GM23338 (cell line): ENCODE results near the gene PSMD2.
A peak's percentile ranks its signal among the peaks of the same experiment; 100 is the strongest.

Experiments
- CREB1 ChIP-seq: fragments of 250-450 bp; sonication (Bioruptor Pico); IDR thresholded peaks from 2 replicates; pipeline ENCODE4 v1.5.0; 2020; ENCODE audit warnings: low read depth, mild to moderate bottlenecking, moderate library complexity
- EZH2 ChIP-seq: fragments of 200-600 bp; sonication (generic); IDR thresholded peaks from one replicate; pipeline ENCODE4 v1.8.0; 2017; ENCODE audit warnings: antibody characterized with exemption, mild to moderate bottlenecking, low read depth; ENCODE audit not compliant: unreplicated experiment
- JUNB ChIP-seq: IDR thresholded peaks from one replicate; pipeline ENCODE4 v1.6.1; 2016; ENCODE audit warnings: antibody characterized with exemption; ENCODE audit not compliant: unreplicated experiment
- POLR2AphosphoS5 ChIP-seq: IDR thresholded peaks from 2 replicates; pipeline ENCODE4 v1.6.1; 2016; ENCODE audit warnings: antibody characterized with exemption, low read depth
- TF ChIP-seq, protein P1 (sequence below), 2 experiments: fragments of 200-600 bp in 1 of 2; sonication (generic) in 1 of 2; conservative IDR thresholded peaks; 2 replicates each; pipeline versions ENCODE4 v1.5.1 to v1.6.1; 2016 to 2017; ENCODE audit warnings: antibody characterized with exemption in 2 of 2, low read depth in 2 of 2, mild to moderate bottlenecking in 2 of 2, moderate library complexity in 1 of 2
- TF ChIP-seq, protein P2 (sequence below): IDR thresholded peaks from one replicate; pipeline ENCODE4 v1.6.1; 2018; ENCODE audit warnings: antibody characterized with exemption; ENCODE audit not compliant: unreplicated experiment

DNA sequence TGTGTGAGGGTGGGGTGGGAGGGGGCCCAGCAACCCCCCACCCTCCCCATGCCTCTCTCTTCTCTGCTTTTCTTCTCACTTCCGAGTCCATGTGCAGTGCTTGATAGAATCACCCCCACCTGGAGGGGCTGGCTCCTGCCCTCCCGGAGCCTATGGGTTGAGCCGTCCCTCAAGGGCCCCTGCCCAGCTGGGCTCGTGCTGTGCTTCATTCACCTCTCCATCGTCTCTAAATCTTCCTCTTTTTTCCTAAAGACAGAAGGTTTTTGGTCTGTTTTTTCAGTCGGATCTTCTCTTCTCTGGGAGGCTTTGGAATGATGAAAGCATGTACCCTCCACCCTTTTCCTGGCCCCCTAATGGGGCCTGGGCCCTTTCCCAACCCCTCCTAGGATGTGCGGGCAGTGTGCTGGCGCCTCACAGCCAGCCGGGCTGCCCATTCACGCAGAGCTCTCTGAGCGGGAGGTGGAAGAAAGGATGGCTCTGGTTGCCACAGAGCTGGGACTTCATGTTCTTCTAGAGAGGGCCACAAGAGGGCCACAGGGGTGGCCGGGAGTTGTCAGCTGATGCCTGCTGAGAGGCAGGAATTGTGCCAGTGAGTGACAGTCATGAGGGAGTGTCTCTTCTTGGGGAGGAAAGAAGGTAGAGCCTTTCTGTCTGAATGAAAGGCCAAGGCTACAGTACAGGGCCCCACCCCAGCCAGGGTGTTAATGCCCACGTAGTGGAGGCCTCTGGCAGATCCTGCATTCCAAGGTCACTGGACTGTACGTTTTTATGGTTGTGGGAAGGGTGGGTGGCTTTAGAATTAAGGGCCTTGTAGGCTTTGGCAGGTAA is 46.5 kb downstream of the PSMD2 start:
- TF ChIP-seq, protein P1, sequence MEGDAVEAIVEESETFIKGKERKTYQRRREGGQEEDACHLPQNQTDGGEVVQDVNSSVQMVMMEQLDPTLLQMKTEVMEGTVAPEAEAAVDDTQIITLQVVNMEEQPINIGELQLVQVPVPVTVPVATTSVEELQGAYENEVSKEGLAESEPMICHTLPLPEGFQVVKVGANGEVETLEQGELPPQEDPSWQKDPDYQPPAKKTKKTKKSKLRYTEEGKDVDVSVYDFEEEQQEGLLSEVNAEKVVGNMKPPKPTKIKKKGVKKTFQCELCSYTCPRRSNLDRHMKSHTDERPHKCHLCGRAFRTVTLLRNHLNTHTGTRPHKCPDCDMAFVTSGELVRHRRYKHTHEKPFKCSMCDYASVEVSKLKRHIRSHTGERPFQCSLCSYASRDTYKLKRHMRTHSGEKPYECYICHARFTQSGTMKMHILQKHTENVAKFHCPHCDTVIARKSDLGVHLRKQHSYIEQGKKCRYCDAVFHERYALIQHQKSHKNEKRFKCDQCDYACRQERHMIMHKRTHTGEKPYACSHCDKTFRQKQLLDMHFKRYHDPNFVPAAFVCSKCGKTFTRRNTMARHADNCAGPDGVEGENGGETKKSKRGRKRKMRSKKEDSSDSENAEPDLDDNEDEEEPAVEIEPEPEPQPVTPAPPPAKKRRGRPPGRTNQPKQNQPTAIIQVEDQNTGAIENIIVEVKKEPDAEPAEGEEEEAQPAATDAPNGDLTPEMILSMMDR (conservative IDR thresholded peaks at IDR 0.05; ENCODE audit: low read depth in 2 of 2) = peak; percentile 60 to 67
- TF ChIP-seq, protein P2, sequence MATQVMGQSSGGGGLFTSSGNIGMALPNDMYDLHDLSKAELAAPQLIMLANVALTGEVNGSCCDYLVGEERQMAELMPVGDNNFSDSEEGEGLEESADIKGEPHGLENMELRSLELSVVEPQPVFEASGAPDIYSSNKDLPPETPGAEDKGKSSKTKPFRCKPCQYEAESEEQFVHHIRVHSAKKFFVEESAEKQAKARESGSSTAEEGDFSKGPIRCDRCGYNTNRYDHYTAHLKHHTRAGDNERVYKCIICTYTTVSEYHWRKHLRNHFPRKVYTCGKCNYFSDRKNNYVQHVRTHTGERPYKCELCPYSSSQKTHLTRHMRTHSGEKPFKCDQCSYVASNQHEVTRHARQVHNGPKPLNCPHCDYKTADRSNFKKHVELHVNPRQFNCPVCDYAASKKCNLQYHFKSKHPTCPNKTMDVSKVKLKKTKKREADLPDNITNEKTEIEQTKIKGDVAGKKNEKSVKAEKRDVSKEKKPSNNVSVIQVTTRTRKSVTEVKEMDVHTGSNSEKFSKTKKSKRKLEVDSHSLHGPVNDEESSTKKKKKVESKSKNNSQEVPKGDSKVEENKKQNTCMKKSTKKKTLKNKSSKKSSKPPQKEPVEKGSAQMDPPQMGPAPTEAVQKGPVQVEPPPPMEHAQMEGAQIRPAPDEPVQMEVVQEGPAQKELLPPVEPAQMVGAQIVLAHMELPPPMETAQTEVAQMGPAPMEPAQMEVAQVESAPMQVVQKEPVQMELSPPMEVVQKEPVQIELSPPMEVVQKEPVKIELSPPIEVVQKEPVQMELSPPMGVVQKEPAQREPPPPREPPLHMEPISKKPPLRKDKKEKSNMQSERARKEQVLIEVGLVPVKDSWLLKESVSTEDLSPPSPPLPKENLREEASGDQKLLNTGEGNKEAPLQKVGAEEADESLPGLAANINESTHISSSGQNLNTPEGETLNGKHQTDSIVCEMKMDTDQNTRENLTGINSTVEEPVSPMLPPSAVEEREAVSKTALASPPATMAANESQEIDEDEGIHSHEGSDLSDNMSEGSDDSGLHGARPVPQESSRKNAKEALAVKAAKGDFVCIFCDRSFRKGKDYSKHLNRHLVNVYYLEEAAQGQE = no peak
- TF ChIP-seq JUNB (no peak), EZH2 (no peak), CREB1 (CRISPR knock-in tag) (no peak), POLR2AphosphoS5 (0 out of 2 replicates have a peak, but pooled peaks have one; percentile 19)
